Hematopoietic multipotent progenitor cell treated with erythropoietin and hydrocortisone succinate and interleukin-3 and kit ligand, for 4 days (in vitro differentiated cells): ENCODE measurements around the gene MYZAP.
A peak's percentile ranks its signal among the peaks of the same experiment; 100 is the strongest.

ENCODE experiments used
- DNase-seq: peaks from one replicate; pipeline ENCODE4 v3.0.0-alpha.2; 2015

The MYZAP gene

DNA sequence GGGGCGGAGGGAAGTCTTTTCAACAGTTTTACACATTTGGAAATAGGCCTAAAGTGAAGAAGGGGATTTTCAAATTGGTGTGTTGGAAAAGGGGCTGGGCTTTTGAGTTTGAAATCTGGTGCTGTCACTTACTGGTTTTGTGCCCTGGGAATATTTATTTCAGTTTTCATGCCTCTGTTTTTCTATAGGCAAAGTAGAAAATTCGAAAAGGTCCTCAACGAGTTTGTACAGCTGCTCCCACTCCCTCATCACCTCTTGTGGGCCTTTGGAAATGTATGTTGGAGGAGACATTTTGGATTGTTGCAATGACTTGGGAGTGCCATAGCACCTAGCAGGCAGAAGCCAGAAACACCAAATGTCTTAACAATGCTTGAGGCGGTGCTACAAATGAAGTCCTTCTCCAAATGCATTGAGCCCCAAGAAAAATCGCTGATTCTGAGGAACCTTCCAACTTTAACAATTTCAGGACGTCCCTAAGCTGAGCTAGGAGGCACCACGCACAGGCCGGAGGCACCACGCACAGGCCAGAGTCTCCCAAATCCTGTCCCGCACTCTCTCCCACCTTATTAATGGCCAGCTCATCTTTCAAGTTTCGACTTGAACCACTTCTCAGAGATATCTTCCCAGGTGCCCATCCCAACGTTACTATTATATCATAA lies 114.2 kb downstream of the MYZAP start:
- no peak for DNase-seq

DNA sequence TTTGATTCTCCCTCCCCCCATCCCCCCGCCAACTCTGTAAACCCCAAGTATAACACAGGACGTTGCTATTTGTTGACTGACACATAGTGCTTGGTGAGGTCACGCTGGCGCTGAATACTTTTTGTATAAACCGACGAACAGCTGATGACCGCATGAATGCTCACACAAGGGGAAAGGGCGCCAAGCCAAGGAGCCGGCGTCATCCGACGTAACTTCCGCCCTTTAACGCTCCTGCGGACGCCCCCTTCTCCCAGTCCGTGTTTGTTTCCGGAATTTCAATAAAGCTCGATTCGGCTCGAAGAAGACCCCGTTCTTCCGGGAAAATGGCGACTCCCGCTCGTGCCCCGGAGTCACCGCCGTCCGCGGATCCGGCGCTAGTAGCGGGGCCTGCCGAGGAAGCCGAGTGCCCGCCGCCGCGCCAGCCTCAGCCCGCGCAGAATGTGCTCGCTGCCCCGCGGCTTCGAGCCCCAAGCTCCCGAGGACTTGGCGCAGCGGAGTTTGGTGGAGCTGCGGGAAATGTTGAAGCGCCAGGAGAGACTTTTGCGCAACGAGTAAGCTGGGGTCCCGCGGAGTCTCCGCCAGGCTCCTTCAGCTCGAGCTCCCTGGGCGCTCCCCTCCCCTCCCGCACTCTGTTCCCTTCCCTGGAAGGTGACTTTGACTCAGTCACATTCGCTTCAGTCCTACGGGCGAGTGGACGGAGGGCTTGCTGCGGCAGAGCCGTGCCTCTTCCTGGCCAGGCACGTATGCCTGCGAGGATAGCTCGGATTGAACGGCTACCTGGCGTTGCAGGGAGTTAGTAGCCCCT lies 114.9 kb downstream of the MYZAP start, which contains the start of gene POLR2M:
Gene POLR2M, plus strand, starts transcription at position 310 of the 805 bp plus-strand sequence. Its CDS starts 129 bp downstream, at position 439.
- peak; percentile 99 for DNase-seq

DNA sequence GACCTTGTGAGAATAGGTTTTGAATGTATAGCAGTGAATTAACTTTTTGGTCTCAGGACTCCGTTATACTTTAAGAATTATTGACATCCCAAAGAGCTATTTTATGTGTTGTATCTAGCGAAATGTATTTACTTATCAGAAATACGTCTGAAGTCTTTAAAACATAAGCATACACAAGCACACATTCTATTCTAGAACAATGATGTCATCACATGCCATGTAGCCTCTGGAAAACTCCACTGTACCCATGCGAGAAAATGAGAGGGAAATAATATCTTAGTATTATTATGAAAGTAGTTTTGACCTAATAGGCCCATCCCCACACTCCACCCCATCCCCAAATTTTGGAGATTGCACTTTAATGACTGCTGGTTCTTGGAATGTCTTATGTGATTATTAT lies 116.3 kb downstream of the MYZAP start:
- no peak for DNase-seq

DNA sequence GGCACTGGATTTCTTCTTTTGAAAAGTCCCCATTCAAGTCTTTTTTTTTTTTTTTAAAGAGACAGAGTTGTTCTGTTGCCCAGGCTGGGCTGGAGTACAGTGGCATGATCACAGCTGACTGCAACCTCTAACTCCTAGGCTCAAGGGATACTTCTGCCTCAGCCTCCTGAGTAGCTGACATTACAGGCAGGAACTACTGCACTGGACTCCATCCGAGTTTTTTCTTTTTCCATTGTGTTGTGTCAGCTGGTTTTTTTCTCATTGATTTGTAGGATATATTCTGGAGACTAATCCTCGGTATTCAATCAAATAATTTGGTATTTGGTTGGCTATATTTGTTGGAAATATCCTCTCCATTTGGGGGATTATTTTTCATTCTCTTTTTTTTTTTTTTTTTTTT lies 126.6 kb downstream of the MYZAP start:
- no peak for DNase-seq

DNA sequence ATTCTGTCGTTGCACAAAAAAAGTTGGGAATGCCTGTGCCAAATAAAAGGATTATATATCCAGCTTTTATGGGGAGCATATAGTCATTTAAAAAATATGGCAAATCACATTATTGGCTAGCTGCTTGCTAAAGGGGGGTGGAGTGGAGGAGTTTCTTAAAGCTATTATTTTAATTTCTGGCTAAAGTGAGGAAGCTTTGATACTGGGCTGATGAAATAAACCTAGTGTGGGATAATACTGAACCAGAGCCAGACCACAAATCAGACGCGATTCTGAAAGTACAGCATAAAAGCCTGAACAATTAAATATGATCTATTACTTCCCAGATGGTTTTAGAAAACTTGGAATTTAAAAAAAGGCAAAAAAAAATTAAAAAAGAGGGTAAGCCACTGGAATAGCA lies 129.2 kb downstream of the MYZAP start:
- no peak for DNase-seq

DNA sequence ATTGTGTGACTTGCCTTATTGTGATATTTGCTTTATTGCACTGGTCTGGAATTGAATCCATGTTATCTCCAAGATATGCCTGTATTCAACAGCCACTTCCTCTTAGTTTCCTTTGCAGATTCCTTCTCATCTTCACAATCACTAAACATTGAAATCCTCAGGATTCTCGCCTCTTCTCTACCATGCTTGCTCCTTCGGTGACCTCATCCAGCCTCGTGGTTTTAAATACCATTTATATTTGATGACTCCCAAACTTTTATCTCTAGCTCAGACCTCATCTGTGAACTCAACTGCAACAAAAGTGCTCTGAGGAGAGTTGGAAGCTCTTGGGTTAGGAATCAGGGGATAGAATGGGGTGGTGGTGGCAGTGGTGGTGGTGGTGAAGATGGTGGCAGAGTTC lies 134.7 kb downstream of the MYZAP start:
- no peak for DNase-seq

DNA sequence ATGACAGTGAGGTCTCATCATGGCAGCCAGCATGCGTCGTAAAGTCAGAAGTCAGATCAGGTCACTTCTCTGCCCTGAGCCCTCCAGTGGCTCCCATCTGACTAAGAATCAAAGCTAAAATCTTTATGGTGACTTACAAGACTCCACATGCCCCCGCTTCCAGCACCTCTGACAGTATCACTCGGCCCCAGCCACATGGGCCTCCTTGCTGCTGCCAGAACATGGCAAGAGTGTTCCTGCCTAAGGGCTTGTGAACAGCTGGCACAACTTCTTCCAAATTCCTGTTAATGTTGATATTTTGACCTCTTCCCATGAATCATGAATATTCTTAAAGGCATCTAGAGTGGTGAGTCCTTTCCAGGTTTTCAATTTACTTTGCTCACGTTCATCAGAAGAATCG lies 135.3 kb downstream of the MYZAP start:
- DNase-seq = no peak

DNA sequence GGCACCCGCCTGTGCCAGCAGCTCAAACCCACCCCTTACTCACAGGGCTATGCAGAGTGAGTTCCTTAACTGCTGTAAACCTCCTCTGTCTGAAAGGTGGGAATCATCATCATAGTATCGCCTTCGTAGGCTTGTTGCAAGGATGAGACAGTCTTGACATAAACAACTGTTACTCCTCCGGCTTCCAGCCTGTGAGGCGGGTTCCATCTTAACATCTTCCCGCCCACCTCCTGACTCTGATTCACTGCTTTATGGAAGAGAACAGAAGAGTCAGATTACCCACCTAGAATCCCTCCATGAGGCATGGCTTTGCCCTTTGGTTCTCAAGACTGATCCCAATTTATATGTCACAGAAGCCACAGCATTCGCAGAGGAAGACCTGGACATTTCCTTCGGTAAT lies 136.7 kb downstream of the MYZAP start:
- no peak for DNase-seq

DNA sequence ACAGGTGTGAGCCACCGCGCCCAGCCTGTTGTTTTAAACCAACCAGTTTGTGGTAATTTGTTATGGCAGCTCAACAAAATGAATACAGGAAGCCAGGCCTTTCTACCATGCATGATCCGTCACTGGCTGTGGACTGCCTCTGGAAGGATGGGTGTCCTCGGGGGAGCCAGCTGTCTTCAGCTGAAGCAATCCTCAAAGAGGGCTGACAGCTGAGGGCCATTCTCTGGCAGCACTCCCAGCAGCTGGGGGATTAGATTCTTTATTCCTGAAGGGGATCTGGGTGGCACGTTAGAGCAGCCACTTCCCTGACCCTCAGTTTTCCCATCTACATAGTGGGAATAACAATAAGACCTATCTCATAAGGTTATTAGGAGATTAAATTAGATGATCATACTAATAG lies 139.2 kb downstream of the MYZAP start:
- no peak for DNase-seq

DNA sequence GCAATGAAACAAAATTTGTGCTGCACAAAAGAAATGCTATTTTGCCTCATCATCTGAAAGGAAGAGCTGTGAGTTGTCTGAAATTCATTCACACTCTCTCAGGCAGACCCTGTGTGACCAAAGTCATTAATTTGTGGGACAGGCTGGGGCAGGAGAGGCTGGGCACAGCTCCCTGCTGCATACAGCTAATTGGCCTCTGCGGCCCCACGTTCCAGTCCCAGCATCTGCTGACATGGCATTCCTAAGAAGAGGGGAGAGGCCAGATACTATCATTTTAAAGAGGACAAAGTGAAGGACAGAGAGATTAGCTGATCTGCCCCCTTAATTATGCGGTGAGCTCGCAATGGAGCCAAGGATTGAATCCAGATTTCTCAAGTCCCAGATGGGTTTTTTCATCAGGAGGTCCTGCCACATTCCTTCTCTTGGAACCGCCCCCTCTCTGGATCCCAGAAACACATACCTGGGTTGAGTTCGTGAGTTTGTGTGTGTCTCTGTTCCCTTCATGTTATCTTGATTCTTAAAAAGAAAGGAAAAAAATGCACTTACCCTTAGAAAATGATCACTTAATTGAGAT lies 139.9 kb downstream of the MYZAP start:
- no peak for DNase-seq

DNA sequence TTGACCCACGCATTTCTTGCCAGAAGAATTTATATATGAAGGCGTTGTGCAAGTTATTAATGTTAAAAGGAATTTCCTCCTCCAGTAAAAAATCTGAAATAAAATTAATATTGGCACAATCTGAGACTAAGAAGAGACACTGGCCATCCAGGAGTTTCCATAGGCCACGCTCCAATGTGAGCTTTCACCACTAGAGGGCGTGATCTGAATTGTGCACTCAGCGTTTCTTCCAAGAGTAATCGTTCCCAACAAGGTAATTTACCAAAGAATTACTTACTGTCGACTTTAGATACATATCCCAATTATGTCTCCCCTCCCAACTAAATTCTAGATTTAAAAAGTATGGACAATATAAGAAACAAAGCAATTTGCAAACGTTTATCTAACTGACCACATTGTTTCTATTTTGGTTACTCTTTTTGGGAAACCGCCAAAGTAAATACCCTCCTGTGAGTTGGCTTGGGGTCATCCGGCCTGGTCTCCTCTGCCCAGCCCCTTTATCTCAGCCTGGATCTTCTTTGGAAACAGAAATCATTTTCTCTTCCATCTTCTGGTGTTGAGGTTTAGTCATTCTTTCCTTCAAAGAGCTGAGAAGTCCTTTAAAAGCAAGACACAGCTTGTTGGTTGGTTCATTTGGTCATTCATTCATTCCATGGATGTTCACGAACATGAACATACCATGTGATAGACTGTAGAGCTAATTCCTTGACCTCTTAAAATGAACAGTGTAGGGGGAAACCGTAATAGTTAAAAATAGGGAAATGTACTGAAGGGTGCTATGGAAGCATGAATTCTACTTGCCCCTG lies 141.0 kb downstream of the MYZAP start:
- peak; percentile 72 for DNase-seq

DNA sequence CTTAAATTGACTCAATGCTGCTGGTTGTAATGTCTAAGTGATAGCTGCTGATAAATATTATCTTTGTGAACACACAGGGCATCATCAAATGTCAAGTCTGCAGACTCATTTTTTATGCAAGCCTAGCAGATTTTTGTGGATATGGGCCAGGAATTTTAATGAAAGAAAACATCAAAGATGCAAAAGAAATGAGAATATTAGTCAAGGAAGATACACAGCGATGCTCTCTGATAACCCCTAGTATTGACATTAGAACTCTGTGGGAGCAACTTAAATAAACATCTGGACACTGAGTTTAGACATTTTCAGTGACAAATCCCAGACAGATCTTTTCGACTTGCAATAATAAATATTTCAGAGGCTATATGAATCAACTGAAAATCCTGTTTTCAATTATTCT lies 143.2 kb downstream of the MYZAP start:
- no peak for DNase-seq
